Lung (tissue), 12 donors: ENCODE data around the gene RFK. TPM values are rescaled to one million over a fixed set of nuclear protein-coding genes. Genes with fewer than 3 reads are reported as not detected.

Experiments used
- ATAC-seq: fragments of 200-7000 bp; cut with Tn5 transposase; one replicate; pipeline ENCODE4 v1.9.1; 2020; ENCODE audit warnings: moderate number of reproducible peaks; ENCODE audit not compliant: insufficient read depth, low FRiP score
- DNase-seq, 3 donors: peaks; one replicate each; pipeline ENCODE4 v3.0.0-alpha.2; 2013 to 2017
- H3K27ac ChIP-seq, 2 donors: one replicate each; pipeline ENCODE4 v1.5.1; 2013; ENCODE audit warnings: mild to moderate bottlenecking in 2 of 2, moderate library complexity in 2 of 2, control low read depth in 1 of 2, inconsistent platforms in 1 of 2, low read depth in 1 of 2, low read length in 1 of 2
- H3K27me3 ChIP-seq, 3 donors: one replicate each; pipeline ENCODE4 v1.5.1; 2013; ENCODE audit warnings: low read length in 2 of 3; ENCODE audit not compliant: control insufficient read depth in 3 of 3, insufficient read depth in 3 of 3
- H3K36me3 ChIP-seq, 4 donors: one replicate each; pipeline ENCODE4 v1.5.1; 2013; ENCODE audit warnings: low read length in 4 of 4, mild to moderate bottlenecking in 1 of 4, moderate library complexity in 1 of 4; ENCODE audit not compliant: control insufficient read depth in 4 of 4, insufficient read depth in 4 of 4
- H3K4me1 ChIP-seq, 5 donors: one replicate each; pipeline ENCODE4 v1.5.1; 2013; ENCODE audit warnings: low read length in 5 of 5, mild to moderate bottlenecking in 2 of 5, moderate library complexity in 1 of 5; ENCODE audit not compliant: control insufficient read depth in 5 of 5, insufficient read depth in 5 of 5
- H3K4me3 ChIP-seq: one replicate; pipeline ENCODE4 v1.5.1; 2013; ENCODE audit warnings: mild to moderate bottlenecking, control low read depth, moderate library complexity
- H3K9ac ChIP-seq, 2 donors: one replicate each; pipeline ENCODE4 v1.5.1; 2013; ENCODE audit warnings: low read length in 2 of 2, control low read depth in 1 of 2; ENCODE audit not compliant: insufficient read depth in 1 of 2
- H3K9me3 ChIP-seq, 4 donors: one replicate each; pipeline ENCODE4 v1.5.1; 2013; ENCODE audit warnings: low read length in 3 of 4, mild to moderate bottlenecking in 1 of 4, moderate library complexity in 1 of 4; ENCODE audit not compliant: control insufficient read depth in 4 of 4, insufficient read depth in 3 of 4
- WGBS, 2 donors: extraction: QIAGEN DNeasy Blood & Tissue Kit; methylation state at CpG; one replicate each; pipeline ENCODE4 v1.1.7; 2013; 5-methylcytosine and 5-hydroxymethylcytosine counted together
- polyA plus RNA-seq, 2 donors: library from polyadenylated mRNA; stranded (reverse); fragments of 200-250 nt; gene quantifications; one replicate each; pipeline ENCODE4 v1.2.1, GENCODE V29; 2013
- total RNA-seq, 2 donors: library from RNA; depleted of rRNA in 1 of 2; stranded (reverse); fragments of >200 nt in 1 of 2; gene quantifications; one replicate each; pipeline ENCODE4 v1.2.1, GENCODE V29; 2014 to 2021
- TF ChIP-seq, protein P1 (sequence below): IDR thresholded peaks from 2 replicates; pipeline ENCODE4 v1.5.1; 2012; ENCODE audit warnings: mild to moderate bottlenecking; ENCODE audit errors: control extremely low read depth, extremely low read depth
- donor health status: control.
- donor health status: control.
- donor health status: Bipolar disorder and iron deficiency.
- donor health status: healthy.
- donor health status: DM: yes; HTN: yes; CAD: no.

The RFK gene
- total and polyA plus RNA-seq, 4 donors, result 9.3 to 17.4 (median 15.5) TPM

- TF ChIP-seq, protein P1, sequence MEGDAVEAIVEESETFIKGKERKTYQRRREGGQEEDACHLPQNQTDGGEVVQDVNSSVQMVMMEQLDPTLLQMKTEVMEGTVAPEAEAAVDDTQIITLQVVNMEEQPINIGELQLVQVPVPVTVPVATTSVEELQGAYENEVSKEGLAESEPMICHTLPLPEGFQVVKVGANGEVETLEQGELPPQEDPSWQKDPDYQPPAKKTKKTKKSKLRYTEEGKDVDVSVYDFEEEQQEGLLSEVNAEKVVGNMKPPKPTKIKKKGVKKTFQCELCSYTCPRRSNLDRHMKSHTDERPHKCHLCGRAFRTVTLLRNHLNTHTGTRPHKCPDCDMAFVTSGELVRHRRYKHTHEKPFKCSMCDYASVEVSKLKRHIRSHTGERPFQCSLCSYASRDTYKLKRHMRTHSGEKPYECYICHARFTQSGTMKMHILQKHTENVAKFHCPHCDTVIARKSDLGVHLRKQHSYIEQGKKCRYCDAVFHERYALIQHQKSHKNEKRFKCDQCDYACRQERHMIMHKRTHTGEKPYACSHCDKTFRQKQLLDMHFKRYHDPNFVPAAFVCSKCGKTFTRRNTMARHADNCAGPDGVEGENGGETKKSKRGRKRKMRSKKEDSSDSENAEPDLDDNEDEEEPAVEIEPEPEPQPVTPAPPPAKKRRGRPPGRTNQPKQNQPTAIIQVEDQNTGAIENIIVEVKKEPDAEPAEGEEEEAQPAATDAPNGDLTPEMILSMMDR, result no peak
- H3K27ac ChIP-seq, result no peak overlapping the region
- H3K27me3 ChIP-seq, result no peaks in the 10 kb centered on the region
- ATAC-seq, result no peak
- no peak overlapping the region for H3K4me3 ChIP-seq
- H3K9me3 ChIP-seq, result no peaks in the 10 kb centered on the region
- 75 to 81% methylated on average over 2 of the region's 2 CpGs for WGBS, 2 donors
- no peaks in the 10 kb centered on the region for H3K36me3 ChIP-seq
- DNase-seq, result no peak
- H3K4me1 ChIP-seq, result peaks cover 0 to 5% (median 0%) of the 10 kb centered on the region in 5 donors
- no peak overlapping the region for H3K9ac ChIP-seq
These were observed 25.7 kb upstream of the RFK start for GRCh38 chr9:76419782-76420380.

DNA sequence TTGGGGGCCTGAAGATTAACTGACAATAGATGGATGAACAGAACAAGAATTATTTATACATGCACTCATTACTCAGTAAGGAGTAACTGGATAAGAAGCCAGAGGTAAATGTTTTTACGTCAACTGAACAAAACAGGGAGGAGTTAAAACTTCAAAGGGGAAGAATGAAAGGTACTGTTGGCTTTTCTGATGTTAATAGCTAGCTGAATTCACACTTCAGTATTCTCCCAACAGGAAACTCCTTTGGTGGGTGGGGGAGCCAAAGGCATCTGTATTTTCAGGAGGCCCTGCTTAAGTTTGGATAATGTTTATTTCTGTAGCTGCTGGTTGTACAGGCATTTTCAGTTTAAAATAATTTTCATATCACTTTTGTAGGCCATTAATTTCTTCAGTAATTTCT lies 23.2 kb upstream of the RFK start:
- no peaks in the 10 kb centered on the region for H3K36me3 ChIP-seq
- H3K27ac ChIP-seq, result no peak overlapping the region
- H3K4me3 ChIP-seq, result no peak overlapping the region
- TF ChIP-seq, protein P1, result no peak
- H3K27me3 ChIP-seq, result no peaks in the 10 kb centered on the region
- H3K9ac ChIP-seq, result no peak overlapping the region
- H3K9me3 ChIP-seq, result peaks cover 0 to 5% (median 0%) of the 10 kb centered on the region in 4 donors
- WGBS, 2 donors, result 0 to 36% methylated on average over 1 of the region's 1 CpG
- peaks cover 0 to 5% (median 0%) of the 10 kb centered on the region in 5 donors for H3K4me1 ChIP-seq
- DNase-seq (no peak), ATAC-seq (no peak)

GRCh38 chr9:76415731-76416130 lies 21.5 kb upstream of the RFK start:
- no peak overlapping the region for H3K4me3 ChIP-seq
- no peaks in the 10 kb centered on the region for H3K36me3 ChIP-seq
- DNase-seq (peak in 2 of 3 donors; percentile 21 to 44), ATAC-seq (no peak)
- TF ChIP-seq, protein P1, result no peak
- no peaks in the 10 kb centered on the region for H3K27me3 ChIP-seq
- no peak overlapping the region for H3K9ac ChIP-seq
- peaks cover 0 to 5% (median 0%) of the 10 kb centered on the region in 4 donors for H3K9me3 ChIP-seq
- no peak overlapping the region for H3K27ac ChIP-seq
- peaks cover 0 to 5% (median 0%) of the 10 kb centered on the region in 5 donors for H3K4me1 ChIP-seq

- ATAC-seq, result no peak
These were observed 20.9 kb upstream of the RFK start for GRCh38 chr9:76415154-76415553.

More at GRCh38 chr9:76415154-76415553, 20.9 kb upstream of the RFK start:
- no peak for DNase-seq
- H3K27me3 ChIP-seq, result no peaks in the 10 kb centered on the region
- no peak overlapping the region for H3K27ac ChIP-seq
- no peak overlapping the region for H3K9ac ChIP-seq
- H3K9me3 ChIP-seq, result peaks cover 0 to 5% (median 0%) of the 10 kb centered on the region in 4 donors
- TF ChIP-seq, protein P1, result no peak
- peaks cover 0 to 5% (median 0%) of the 10 kb centered on the region in 5 donors for H3K4me1 ChIP-seq
- H3K4me3 ChIP-seq, result no peak overlapping the region
- no peaks in the 10 kb centered on the region for H3K36me3 ChIP-seq
- WGBS, 2 donors, result 71% methylated on average over 2 of the region's 2 CpGs
